ENCODE data around the gene EBF3.

The EBF3 gene

DNA sequence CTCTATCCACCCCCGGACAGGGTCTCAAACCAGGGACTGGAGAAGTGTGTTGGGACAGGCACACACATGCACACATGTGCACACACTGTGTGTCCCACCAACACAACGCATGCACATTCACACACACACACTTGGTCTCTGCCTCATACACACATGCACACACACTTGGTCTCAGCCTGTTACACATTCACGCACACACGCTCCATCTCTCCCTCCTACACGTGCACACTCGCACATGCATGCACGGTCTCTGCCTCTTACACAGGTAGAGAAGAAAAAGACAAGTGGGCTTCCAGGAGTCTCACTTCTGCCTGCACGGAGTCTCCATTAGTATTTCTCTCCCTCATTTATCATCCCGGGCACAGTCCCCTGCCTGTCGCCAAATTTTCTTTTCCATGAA, 171.2 kb downstream of the EBF3 start:
- DNase-seq (ENCODE audit: low spot score): no peak

DNA sequence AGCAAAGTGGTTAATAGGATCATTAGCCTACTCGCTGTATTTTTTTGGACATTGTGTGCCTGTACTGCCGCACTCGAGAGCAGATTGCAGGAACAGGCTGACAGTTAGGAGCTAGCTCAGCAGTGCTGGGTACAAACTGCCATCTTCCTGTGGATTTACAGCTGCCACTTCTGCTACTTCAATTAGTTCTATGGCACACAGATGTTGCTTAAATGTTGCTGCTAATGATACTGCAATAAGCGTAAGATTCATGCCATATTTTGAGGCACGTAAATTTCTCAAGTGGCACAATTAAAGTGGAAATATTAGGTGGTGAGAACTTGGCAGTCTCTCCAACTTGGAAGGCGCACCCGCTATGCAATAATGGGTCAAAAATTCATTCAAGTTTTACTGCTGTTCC, 171.9 kb downstream of the EBF3 start:
- DNase-seq (ENCODE audit: low spot score): peak; percentile 3

DNA sequence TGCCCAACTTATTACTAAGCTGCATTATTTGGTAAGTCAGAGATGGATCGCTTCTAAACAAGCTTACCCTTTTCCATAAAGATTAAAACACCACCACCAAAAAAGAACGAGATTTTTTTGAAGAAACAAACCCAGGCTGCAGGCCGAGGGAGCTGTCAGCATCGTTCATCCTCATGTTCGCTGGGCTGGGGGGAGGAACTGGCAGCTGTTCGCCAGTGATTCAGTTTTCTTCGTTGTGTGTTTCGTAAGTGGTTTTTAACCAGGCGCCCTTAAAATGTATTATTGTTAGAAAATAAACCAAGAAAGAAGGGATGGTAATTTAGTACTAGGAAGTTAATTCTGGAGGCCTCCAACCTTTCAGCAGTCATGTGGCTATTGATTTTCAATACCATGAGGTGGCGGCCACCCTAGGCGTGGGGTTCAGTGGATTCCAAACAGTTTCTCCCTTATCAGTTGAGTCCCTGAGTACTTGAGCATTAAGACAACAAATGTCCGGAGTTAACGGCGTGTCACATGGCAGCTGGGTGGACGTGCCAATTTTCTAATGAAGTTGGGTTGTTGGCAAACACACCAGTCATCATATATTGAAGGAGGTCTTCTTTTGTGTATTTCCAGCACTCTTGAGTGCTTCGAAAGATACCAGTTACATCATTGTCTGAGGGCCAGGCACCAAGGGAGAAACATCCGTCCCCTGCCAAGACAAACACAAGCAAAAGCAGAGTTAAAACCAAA, 173.2 kb downstream of the EBF3 start:
- no peak for DNase-seq (ENCODE audit: low spot score)

DNA sequence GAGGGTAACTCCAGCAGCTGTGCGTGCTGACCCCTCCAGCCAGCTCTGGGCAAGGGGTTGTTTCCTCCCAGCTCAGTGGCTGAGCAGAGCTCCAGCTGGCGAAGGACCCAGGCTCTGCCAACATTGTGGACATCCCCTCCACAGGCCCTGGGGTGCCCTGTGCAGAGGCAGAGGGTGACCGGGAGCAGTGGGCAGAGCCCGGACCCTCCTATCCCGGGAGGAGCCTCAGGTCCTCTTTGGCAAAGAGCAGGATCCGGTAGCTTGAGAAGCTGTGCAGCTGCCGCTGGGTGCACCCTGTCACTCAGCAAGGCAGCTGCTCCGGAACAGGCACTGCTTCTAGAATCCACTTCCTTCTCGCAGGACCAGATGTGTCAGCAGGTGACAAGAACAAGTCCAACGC, 175.9 kb downstream of the EBF3 start:
- no peak for DNase-seq (ENCODE audit: low spot score)

DNA sequence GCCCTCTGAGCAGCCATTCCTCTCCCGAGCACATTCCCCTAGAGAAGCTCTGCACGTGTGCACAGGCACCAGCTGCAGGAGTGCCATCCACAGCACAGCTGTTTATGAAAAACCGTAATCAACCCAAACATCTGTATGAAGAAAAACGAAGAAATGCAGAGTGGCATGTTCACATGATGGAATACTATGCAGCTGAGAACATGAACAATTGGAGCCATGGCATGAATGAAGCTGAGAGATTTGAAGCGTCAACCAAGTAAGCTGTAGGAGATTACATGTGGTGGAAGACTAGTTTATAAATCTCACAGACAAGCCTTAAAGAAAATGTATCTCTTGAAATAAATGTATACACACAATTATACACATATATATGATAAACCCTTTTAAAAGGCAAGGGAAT, 176.5 kb downstream of the EBF3 start:
- DNase-seq (ENCODE audit: low spot score): no peak

DNA sequence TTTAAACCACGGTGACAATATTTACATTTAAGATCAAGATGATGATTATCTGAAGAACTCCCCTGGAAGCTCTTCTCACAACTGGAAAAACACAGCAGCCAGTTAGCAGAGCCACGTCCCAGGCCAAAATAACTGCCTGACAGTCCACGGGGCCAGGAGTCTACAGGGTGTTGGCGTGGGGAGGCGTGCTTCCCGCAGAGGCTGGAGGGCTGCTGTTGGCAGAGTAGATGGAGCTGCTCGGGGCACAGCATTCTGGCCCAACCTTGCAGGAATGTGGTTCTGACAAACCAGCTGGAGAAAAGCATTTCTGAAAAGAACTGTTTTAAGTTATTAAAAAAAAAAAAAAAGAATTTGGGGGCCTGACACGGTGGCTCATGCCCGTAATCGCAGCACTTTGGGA, 177.9 kb downstream of the EBF3 start:
- no peak for DNase-seq (ENCODE audit: low spot score)

DNA sequence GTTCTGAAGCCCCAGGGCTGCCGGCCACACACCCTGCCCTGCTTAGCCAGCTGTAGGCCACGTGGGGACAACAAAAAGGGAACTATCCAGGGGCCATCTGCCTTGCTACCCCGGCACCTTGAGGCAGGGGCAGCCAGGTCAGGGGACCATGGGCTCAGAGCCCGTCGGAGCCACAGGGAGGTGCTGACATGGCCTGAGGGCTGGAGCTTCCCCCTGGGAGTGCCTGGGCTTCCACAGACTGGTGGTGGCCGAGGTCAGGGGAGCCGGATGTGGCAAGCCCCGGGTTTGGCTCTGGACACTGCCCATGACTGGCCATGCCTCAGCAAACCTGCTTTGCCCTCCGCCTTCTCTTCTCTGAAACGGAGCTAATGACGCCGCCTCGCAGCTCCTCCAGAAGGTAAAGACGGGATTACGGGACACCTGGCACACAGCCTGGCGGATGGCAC, 178.5 kb downstream of the EBF3 start:
- no peak for DNase-seq (ENCODE audit: low spot score)

Measured in cerebellar cortex (tissue), 1 donor.